Activated CD8-positive, alpha-beta memory T cell treated with anti-CD3 and anti-CD28 coated beads, Interleukin-2, amount 50 U/mL, for 1 hour (primary cell): ENCODE measurements around the gene BMPR1B.
"Not testable (repeated sequence)": the region's sequence is repeated elsewhere in the genome, so short reads cannot be mapped to it uniquely, and the experiment has no call there.

Source experiments
- DNase-seq: peaks from one replicate; pipeline ENCODE4 v3.0.0-alpha.2; 2020; ENCODE audit errors: extremely low read depth

BMPR1B gene

GRCh38 chr4:95139424-95139823 lies 381.7 kb downstream of the BMPR1B start:
- DNase-seq: not testable (repeated sequence)

GRCh38 chr4:95141361-95141760 lies 383.6 kb downstream of the BMPR1B start:
- no peak for DNase-seq

GRCh38 chr4:95142932-95143331 lies 385.2 kb downstream of the BMPR1B start:
- no peak for DNase-seq

- DNase-seq: no peak
Measured at GRCh38 chr4:95151255-95151654, 393.5 kb downstream of the BMPR1B start.

- DNase-seq: no peak
Measured at GRCh38 chr4:95153182-95153581, 395.4 kb downstream of the BMPR1B start.

- DNase-seq: no peak
Measured at GRCh38 chr4:95155759-95156451, 398.1 kb downstream of the BMPR1B start.

- no peak for DNase-seq
Measured at GRCh38 chr4:95156452-95156765, 398.7 kb downstream of the BMPR1B start.

- no peak for DNase-seq
Measured at GRCh38 chr4:95157596-95157995, 399.8 kb downstream of the BMPR1B start.

- no peak for DNase-seq
Measured at GRCh38 chr4:95158045-95158444, 400.3 kb downstream of the BMPR1B start.

- DNase-seq: no peak
Measured at GRCh38 chr4:95158626-95159025, 400.9 kb downstream of the BMPR1B start.

GRCh38 chr4:95159384-95159783 lies 401.6 kb downstream of the BMPR1B start:
- no peak for DNase-seq

GRCh38 chr4:95161781-95162469 lies 404.2 kb downstream of the BMPR1B start:
- no peak for DNase-seq

- DNase-seq: no peak
Measured at GRCh38 chr4:95162867-95163266, 405.1 kb downstream of the BMPR1B start.

GRCh38 chr4:95165926-95166524 lies 408.3 kb downstream of the BMPR1B start:
- no peak for DNase-seq

GRCh38 chr4:95167805-95168204 lies 410.1 kb downstream of the BMPR1B start:
- DNase-seq: no peak

- no peak for DNase-seq
Measured at GRCh38 chr4:95170176-95170575, 412.4 kb downstream of the BMPR1B start.

- DNase-seq: not testable (repeated sequence)
Measured at GRCh38 chr4:95171377-95171776, 413.6 kb downstream of the BMPR1B start.

GRCh38 chr4:95178938-95179337 lies 421.2 kb downstream of the BMPR1B start:
- DNase-seq: no peak

GRCh38 chr4:95180531-95181242 lies 422.9 kb downstream of the BMPR1B start:
- no peak for DNase-seq

GRCh38 chr4:95181243-95181995 lies 423.7 kb downstream of the BMPR1B start:
- DNase-seq: no peak

GRCh38 chr4:95181996-95182306 lies 424.2 kb downstream of the BMPR1B start:
- no peak for DNase-seq
